WTC11 (cell line): ENCODE results near the gene ELMOD1. TPM values are rescaled to one million over a fixed set of nuclear protein-coding genes. Genes with fewer than 3 reads are reported as not detected.

Experiments
- ATAC-seq: fragments of 200-7000 bp; cut with Tn5 transposase; 2 replicates; pipeline ENCODE4 v1.10.0; 2021; ENCODE audit warnings: mild to moderate bottlenecking, moderate library complexity
- CTCF ChIA-PET: fragments of 300-600 bp; sonication (Branson Sonifier 250); formaldehyde crosslinking; loops from one replicate; lab custom pipeline; 2021; ENCODE audit warnings: antibody characterized with exemption; lab: Charles Lee
- POLR2A ChIA-PET: fragments of 350-600 bp; sonication (Branson Sonifier 250); formaldehyde crosslinking; loops from one replicate; lab custom pipeline; 2021; ENCODE audit warnings: antibody characterized with exemption; lab: Charles Lee
- DNase-seq: peaks from one replicate; pipeline ENCODE4 v3.0.0; 2021; ENCODE audit warnings: low spot score
- H3K27ac Mint-ChIP-seq: 2 replicates; pipeline ENCODE4 v1.8.0; 2021; ENCODE audit warnings: mixed read lengths
- H3K27me3 Mint-ChIP-seq: 2 replicates; pipeline ENCODE4 v1.8.0; 2021; ENCODE audit warnings: low read depth, mild to moderate bottlenecking, moderate library complexity, mixed read lengths
- H3K36me3 Mint-ChIP-seq: 2 replicates; pipeline ENCODE4 v1.8.0; 2021; ENCODE audit warnings: mixed read lengths
- H3K4me1 Mint-ChIP-seq: 2 replicates; pipeline ENCODE4 v1.8.0; 2022; ENCODE audit warnings: mixed read lengths
- H3K4me3 Mint-ChIP-seq: 2 replicates; pipeline ENCODE4 v1.8.0; 2021; ENCODE audit warnings: mild to moderate bottlenecking, moderate library complexity, mixed read lengths
- H3K9me3 Mint-ChIP-seq: 2 replicates; pipeline ENCODE4 v1.8.0; 2021; ENCODE audit warnings: mixed read lengths
- ATF2 ChIP-seq: sonication (generic); formaldehyde crosslinking; IDR thresholded peaks from 2 replicates; pipeline ENCODE4 v1.8.1; 2022; ENCODE audit warnings: low read depth, missing genetic modification reagents, borderline replicate concordance
- CBFB ChIP-seq: sonication (generic); formaldehyde crosslinking; IDR thresholded peaks from 2 replicates; pipeline ENCODE4 v1.8.1; 2022; ENCODE audit warnings: mild to moderate bottlenecking, low read depth, missing genetic modification reagents
- CREM ChIP-seq: sonication (generic); formaldehyde crosslinking; IDR thresholded peaks from 2 replicates; pipeline ENCODE4 v1.8.1; 2022; ENCODE audit warnings: mild to moderate bottlenecking, missing genetic modification reagents, moderate library complexity
- E2F4 ChIP-seq: sonication (generic); formaldehyde crosslinking; IDR thresholded peaks from 2 replicates; pipeline ENCODE4 v1.8.1; 2022; ENCODE audit warnings: low read depth, mild to moderate bottlenecking, moderate library complexity, missing genetic modification reagents, borderline replicate concordance
- ESRRA ChIP-seq: sonication (generic); formaldehyde crosslinking; IDR thresholded peaks from 2 replicates; pipeline ENCODE4 v1.8.1; 2022; ENCODE audit warnings: mild to moderate bottlenecking, missing genetic modification reagents, borderline replicate concordance
- ETV6 ChIP-seq: sonication (generic); formaldehyde crosslinking; IDR thresholded peaks from 2 replicates; pipeline ENCODE4 v1.8.1; 2022; ENCODE audit warnings: mild to moderate bottlenecking, missing genetic modification reagents
- FOXK1 ChIP-seq: sonication (generic); formaldehyde crosslinking; IDR thresholded peaks from 2 replicates; pipeline ENCODE4 v1.8.0; 2022; ENCODE audit warnings: mild to moderate bottlenecking, moderate library complexity, missing genetic modification reagents
- MAX ChIP-seq: sonication (generic); formaldehyde crosslinking; IDR thresholded peaks from 2 replicates; pipeline ENCODE4 v1.8.0; 2022; ENCODE audit warnings: mild to moderate bottlenecking, missing genetic modification reagents
- MYBL2 ChIP-seq: sonication (generic); formaldehyde crosslinking; IDR thresholded peaks from 2 replicates; pipeline ENCODE4 v1.8.1; 2023; ENCODE audit warnings: mild to moderate bottlenecking, moderate library complexity, missing genetic modification reagents
- NFE2L1 ChIP-seq: sonication (generic); formaldehyde crosslinking; IDR thresholded peaks from 2 replicates; pipeline ENCODE4 v1.8.1; 2023; ENCODE audit warnings: missing genetic modification reagents
- NFYB ChIP-seq: sonication (generic); formaldehyde crosslinking; conservative IDR thresholded peaks from 2 replicates; pipeline ENCODE4 v1.8.0; 2022; ENCODE audit warnings: low read depth, missing genetic modification reagents
- NR1H2 ChIP-seq: sonication (generic); formaldehyde crosslinking; IDR thresholded peaks from 2 replicates; pipeline ENCODE4 v1.9.0; 2021; ENCODE audit warnings: mild to moderate bottlenecking, moderate library complexity, missing genetic modification reagents
- PRDM15 ChIP-seq: sonication (generic); formaldehyde crosslinking; IDR thresholded peaks from 2 replicates; pipeline ENCODE4 v1.8.0; 2022; ENCODE audit warnings: missing genetic modification reagents
- PRRX2 ChIP-seq: fragments of 250-450 bp; sonication (Bioruptor Pico); IDR thresholded peaks from 2 replicates; pipeline ENCODE4 v1.8.0; 2021; ENCODE audit warnings: mild to moderate bottlenecking
- ZBTB21 ChIP-seq: sonication (generic); formaldehyde crosslinking; IDR thresholded peaks from 2 replicates; pipeline ENCODE4 v1.8.1; 2023; ENCODE audit warnings: mild to moderate bottlenecking, missing genetic modification reagents, borderline replicate concordance
- ZNF281 ChIP-seq: sonication (generic); formaldehyde crosslinking; IDR thresholded peaks from 2 replicates; pipeline ENCODE4 v1.8.0; 2023; ENCODE audit warnings: mild to moderate bottlenecking, missing genetic modification reagents
- ZNF317 ChIP-seq: sonication (generic); formaldehyde crosslinking; IDR thresholded peaks from 2 replicates; pipeline ENCODE4 v1.8.1; 2023; ENCODE audit warnings: low read depth, mild to moderate bottlenecking, moderate library complexity, missing genetic modification reagents, borderline replicate concordance
- ZNF425 ChIP-seq: fragments of 250-450 bp; sonication (Bioruptor Pico); conservative IDR thresholded peaks from 2 replicates; pipeline ENCODE4 v1.9.0; 2021; ENCODE audit warnings: mild to moderate bottlenecking
- total RNA-seq: library from RNA; stranded (reverse); gene quantifications from 3 replicates; pipeline ENCODE4 v1.2.3, GENCODE V29; 2021

Gene ELMOD1
- total RNA-seq, 1 experiment from 2014 or later: 2.3 TPM

GRCh38 chr11:107612445-107612844 lies 21.5 kb downstream of the ELMOD1 start:
- no peak for TF ChIP-seq ETV6 (CRISPR knock-in tag)
- TF ChIP-seq PRRX2: no peak
- no peak for TF ChIP-seq CREM (CRISPR knock-in tag)
- TF ChIP-seq ZNF317 (CRISPR knock-in tag): no peak
- TF ChIP-seq CBFB (CRISPR knock-in tag): no peak
- no peak for TF ChIP-seq NR1H2 (CRISPR knock-in tag)
- no peak for TF ChIP-seq E2F4
- TF ChIP-seq ATF2 (CRISPR knock-in tag): no peak
- no peak for TF ChIP-seq ZBTB21
- no peak for TF ChIP-seq ZNF281 (CRISPR knock-in tag)
- no peak for TF ChIP-seq MYBL2 (CRISPR knock-in tag)
- TF ChIP-seq NFYB (CRISPR knock-in tag): no peak
- TF ChIP-seq ESRRA (CRISPR knock-in tag): no peak
- TF ChIP-seq PRDM15 (CRISPR knock-in tag): no peak
- no peak for TF ChIP-seq MAX
- TF ChIP-seq NFE2L1 (CRISPR knock-in tag): no peak
- TF ChIP-seq FOXK1 (CRISPR knock-in tag): no peak
- TF ChIP-seq ZNF425: no peak
- TF ChIP-seq, all 79 proteins: peak for 0
- H3K27ac Mint-ChIP-seq: no peak overlapping the region
- H3K36me3 Mint-ChIP-seq: no peaks in the 10 kb centered on the region
- DNase-seq (no peak), ATAC-seq (no peak)
- CTCF ChIA-PET: no interaction called here
- peaks cover 9% of the 10 kb centered on the region for H3K27me3 Mint-ChIP-seq
- H3K9me3 Mint-ChIP-seq: no peaks in the 10 kb centered on the region
- no peak overlapping the region for H3K4me3 Mint-ChIP-seq
- H3K4me1 Mint-ChIP-seq: peaks cover 22% of the 10 kb centered on the region
- POLR2A ChIA-PET: interaction anchor here (0.5 kb wide), 1 partner anchor 61 kb away, joined by 4 read pairs; no protein-coding TSS in a partner anchor
